HG03025 (cell line): ENCODE results near the gene YBX2.

Source experiments
- ATAC-seq: cut with Tn5 transposase; IDR thresholded peaks from one replicate; pipeline ENCODE4 v1.9.1; 2021; ENCODE audit warnings: mild to moderate bottlenecking, moderate library complexity; ENCODE audit not compliant: unreplicated experiment, low FRiP score

YBX2 gene

DNA sequence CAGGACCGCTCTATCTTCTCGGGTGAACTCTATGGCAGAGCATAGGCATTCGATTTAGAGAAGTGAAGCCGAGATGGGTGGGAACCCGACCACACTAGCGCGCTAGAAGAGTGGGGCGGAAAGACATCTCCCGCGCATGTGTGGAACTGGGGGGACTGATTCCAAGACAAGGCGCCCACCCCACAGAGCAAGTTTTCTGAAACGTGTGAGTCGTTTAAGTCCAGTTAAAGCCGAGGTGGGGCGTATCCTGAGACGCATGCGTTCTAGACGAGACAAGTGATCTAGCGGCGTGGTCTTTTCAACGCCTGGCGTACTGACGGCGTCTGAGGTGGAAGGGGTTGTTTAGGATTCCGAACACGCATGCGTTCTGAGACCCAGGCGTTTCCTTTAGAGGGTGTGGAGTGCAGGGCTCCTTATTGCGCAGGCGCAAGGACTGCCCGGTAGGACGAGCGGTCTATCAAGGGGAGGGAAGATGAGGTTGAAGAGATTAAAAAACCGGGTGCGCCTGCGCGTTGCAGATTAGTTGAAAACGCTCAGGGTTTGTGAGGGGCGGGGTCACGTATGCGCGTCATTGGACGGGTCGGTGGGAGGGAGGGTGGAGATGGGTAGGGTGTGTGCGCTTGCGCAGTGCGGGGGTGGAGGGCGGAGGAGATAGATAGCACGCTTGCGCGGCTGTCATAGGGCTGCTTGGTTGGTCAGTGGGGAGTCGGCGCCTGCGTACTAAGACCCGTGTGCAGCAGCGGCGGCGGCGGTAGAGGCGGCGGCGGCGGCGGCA is 12.7 kb upstream of the YBX2 start, which contains the start of gene EIF5A:
Gene EIF5A, plus strand, starts transcription at position 718 of the 775 bp plus-strand sequence. CDS start 2,008 bp downstream, outside the sequence.
- peak; percentile 58 for ATAC-seq

DNA sequence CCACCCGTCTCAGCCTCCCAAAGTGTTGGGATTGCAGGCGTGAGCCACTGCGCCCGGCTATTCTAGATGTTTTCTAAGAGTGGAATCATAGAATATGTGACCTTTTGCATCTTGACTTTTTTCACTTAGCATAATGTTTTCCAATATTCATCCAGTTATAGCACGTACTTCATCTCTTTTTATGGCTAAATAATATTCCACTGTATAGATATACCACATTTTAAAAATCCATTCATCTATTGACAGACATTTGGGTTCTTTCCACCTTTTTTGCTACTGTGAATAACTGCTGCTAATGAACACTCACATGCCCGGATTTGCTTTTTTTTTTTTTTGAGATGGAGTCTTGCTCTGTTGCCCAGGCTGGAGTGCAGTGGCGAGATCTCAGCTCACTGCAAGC is 9.7 kb upstream of the YBX2 start:
- ATAC-seq = no peak

DNA sequence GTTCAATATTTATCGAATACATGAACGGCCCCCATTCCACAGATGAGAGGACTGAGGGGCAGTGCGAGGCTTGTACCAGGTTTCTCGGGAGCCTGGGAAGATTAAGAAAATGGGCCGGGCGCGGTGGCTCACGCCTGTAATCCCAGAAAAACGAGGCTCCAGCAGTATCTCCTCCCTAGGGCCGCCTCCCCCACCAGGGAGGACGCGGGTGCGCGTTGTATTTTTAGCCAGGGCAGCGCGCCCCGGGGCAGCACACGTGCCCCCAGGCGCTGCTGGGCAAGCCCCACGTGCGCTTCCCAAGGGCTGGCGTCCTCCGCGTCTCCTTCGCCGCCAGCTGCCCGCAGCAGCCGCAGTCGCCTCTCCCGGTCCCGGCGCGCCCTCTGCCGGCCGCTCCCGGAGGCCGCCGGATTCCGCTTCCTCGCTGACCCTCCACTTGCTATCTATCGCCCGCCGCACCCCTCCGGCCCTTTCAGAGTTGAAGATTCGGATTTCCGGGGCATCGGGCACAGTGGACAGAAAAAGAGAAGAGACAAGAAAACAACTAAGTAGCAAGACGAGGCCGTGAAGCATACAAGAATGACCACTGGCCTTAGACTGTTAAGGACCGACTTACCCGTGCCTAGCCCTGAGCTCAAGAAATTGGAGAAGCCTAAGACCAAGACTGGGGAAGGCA is 1.9 kb upstream of the YBX2 start:
- ATAC-seq = peak; percentile 47

DNA sequence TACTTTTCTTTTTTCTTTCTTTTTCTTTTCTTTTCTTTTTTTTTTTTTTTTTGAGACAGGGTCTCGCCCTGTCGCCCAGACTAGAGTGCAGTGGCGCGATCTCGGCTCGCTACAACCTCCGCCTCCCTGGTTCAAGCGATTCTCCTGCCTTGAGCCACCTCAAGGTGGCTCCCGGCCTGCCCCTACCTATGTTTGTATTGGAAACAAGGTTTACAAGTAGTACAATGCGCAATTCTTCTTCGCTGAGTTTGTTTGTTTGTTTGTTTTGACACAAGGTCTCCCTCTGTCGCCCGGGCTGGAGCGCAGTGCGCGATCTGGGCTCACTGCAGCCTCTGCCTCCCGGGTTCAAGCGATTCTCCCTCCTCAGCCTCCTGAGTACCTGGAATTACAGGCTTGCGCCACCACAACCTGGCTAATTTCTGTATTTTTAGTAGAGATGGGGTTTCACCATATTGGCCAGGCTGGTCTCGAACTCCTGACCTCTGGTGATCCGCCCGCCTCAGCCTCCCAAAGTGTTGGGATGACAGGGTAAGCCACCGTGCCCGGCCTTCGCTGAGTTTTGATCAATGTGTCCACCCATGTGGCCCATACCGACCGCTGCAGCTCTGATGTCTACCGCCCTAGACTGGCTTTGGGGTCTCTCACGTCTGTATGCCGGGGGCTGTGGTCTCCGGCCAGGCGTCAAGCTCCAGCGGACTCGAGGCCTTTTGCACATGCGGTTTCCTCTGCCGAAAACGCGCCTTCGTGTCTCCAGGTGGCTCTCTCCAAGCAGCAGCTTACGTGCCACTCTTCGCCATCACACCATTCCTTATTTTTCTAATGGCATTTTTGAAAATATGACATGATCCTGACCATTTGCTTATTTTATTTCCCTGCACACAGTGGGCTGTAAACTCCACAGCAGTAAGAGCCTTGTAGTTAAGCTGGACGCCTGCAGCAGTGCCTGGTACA is 1.1 kb upstream of the YBX2 start:
- no peak for ATAC-seq

DNA sequence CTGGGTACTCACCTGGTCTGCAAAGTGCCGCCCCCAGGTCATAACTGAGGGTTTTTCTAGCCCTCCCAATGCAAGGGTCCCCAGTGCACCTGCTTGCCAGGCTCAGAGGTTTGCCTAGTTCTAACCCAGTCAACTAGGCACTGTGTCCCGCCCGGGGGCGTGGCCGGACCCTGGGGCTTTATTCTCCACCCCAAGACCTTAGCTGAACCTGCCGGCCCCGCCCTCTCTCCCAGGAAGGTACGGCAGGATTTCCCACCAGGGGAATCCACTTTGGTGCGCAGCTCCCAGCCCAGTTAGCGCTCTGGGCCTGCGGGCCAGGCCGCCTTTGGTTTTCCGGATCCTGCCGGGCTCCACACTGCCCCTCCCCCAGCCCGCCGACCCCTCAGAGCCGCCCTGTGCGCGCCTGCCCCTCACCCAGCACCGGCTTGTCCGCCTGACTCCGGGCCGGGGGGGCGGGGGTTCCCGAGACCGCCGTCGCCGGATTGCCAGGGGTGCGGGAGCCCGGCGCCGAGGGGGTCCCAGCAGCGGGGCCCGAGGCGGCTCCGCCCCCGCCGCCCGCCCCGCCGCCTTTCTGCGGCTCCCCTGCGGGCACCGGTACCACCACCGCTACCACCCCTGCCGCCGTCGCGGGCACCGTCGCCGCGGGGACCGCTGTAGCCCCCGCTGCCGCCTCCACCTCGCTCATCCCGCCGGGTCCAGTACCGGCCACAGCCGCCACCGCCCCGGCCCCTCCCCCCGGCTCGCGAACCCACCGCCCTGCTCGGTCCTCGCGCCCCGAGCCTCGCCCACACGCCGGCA is 424 bp downstream of the YBX2 start:
- ATAC-seq = no peak

DNA sequence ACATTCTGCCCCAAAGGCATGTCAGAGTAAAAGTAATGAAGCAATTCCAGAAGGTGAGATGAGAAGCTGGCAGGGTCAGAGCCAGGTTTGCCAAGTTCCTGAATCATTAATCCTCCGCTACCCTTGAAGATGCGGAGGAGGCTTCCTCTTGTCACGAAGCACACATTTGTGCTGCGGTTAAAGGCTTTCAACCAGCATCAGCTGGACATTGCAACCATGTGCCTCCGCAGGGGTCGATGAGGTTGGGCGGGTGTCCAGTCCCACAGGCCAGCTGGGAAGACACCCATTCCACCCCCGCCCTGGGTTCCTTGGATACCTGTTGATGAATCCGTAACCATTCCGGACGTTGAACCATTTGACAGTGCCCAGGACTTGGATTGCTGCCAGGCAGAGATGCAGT is 1.3 kb downstream of the YBX2 start:
- no peak for ATAC-seq

DNA sequence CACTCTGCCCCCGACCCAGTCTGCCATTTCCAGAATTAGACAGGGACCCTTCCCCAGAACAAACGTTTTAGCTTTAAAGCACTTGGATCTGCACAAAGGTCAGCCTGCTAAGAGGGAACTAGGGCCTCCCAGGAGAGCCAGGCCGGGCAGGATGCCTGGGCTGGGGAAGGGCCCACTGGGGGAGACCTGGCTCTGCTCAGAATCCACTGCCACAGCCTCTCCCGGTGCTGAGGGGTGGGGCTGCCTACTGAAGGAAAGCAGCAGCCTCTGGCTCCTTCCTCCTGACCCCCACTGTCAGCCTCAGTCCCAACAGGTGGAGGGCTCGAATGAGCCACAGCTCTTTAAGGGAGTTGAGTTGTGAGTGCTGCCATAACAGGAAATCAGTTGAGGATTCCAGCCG is 1.7 kb downstream of the YBX2 start:
- ATAC-seq = no peak

DNA sequence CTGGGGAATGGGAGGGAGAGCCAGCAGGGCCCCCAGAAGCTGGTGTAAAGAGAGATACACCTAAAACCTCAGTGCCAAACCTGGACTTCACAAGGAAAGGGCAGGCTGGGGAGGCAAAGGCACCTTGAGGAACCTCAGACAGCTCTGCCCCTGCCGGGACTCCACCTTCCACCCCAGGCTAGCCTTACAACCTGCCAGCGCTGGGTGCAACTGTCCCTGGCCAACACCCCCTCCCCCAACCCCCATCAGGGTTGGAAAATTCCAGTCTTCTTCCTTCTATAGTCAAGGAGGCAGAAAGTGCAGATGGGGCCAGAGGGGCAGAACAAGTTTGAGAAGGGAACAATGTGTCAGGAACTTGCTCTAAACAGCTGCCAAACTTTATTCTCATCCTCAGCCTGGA is 2.2 kb downstream of the YBX2 start:
- ATAC-seq = no peak

DNA sequence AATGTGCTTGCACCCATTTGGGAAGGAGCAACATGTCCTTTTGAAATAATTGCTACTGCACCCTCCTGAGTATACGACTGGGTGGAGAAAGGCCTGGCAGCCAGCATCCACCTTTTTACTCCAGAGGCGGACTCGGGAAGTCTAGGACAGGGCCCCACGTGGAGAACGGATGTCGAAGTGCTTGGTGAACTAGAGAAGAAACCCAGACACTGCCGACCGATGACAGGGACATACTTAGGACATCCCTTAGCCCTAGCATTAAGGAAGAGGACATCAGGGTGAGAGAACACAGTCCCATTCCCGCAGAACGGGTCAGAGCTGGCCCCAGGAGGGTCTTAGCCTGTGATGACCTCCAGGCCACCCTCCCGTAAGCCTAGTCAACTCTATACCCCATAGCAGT is 3.8 kb downstream of the YBX2 start:
- ATAC-seq = no peak

DNA sequence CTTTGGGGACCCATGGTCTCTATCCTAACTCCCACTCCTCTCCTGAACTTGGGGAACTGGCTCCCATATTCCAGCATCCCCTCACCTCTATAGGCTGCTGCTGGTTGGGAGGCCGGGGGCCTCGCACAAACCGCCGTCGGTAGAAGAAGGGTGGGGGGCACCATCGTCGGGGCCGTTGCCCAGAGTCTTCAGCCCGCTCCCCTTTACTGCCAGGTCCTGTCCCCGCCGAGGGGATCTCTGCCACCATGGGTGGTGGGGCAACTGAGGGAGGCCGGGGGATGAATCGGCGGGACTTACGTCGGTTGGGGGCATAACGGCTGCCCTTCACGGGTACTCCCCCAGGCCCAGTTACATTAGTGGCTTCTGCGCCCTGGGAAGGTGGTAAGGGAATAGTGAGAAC is 4.3 kb downstream of the YBX2 start:
- ATAC-seq = no peak

DNA sequence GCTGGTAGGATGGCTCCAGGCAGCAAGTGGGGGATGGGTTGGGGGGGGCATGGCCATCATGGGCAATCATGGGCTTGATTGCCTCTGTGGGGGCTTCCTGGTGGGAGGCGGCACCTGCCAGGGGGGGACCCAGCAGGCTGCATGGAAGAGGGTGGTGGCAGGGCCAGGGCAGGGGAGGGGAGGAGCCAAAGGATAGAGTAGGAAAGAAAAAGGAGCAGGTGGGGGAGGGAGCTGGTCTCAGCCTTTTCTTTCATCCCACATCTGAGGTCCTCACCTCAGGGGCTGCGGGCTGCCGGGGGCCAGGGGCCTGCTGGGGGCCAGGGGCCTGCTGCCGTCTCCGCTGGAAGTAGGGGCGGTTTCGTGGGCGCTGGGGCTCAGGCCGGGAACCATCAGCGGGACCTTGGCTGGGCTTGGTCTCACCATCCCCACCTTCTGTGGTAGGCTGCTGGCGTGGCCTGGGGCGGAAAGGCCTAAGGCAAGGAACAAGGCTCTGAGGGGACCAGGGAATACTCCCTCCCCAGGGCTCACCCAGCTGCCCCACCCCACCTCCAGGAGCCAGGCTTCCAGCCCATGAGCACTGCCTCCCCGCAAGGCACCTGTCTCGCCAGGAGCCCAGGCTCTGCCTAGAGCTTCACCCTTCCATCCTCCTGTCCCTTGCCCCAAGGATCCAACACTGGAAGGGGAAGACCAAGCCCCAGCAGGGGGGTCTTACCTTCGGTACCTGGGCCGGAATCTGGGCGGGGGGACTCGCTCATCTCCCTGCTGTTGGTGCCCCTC is 5.0 kb downstream of the YBX2 start:
- ATAC-seq = no peak

DNA sequence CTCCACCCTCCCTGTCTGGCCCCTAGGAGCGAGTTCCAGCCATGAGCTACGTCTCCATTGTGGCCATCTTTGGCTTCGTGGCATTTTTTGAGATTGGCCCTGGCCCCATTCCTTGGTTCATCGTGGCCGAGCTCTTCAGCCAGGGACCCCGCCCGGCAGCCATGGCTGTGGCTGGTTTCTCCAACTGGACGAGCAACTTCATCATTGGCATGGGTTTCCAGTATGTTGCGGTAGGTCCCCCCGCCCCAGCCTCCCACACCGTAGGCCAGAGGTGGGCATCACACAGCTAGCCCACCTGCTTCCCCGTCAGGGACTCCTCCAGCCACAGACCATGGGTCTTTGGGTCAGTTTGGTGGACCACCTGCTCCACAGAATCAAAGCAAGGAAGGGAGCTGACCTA is 8.8 kb downstream of the YBX2 start:
- no peak for ATAC-seq

DNA sequence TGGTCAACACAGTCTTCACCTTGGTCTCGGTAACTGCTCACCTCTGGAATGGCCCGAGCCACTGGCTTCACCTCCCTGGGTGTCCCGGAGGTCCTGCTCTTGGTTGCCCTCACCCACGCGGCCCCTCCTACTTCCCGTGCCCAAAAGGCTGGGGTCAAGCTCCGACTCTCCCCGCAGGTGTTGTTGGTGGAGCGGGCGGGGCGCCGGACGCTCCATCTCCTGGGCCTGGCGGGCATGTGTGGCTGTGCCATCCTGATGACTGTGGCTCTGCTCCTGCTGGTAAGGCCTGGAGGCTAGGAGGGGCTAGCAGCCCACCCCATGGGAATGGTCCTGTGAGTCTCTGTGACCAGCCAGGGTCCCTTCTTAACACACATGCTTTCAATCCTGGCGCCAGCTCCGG is 9.5 kb downstream of the YBX2 start:
- ATAC-seq = no peak

DNA sequence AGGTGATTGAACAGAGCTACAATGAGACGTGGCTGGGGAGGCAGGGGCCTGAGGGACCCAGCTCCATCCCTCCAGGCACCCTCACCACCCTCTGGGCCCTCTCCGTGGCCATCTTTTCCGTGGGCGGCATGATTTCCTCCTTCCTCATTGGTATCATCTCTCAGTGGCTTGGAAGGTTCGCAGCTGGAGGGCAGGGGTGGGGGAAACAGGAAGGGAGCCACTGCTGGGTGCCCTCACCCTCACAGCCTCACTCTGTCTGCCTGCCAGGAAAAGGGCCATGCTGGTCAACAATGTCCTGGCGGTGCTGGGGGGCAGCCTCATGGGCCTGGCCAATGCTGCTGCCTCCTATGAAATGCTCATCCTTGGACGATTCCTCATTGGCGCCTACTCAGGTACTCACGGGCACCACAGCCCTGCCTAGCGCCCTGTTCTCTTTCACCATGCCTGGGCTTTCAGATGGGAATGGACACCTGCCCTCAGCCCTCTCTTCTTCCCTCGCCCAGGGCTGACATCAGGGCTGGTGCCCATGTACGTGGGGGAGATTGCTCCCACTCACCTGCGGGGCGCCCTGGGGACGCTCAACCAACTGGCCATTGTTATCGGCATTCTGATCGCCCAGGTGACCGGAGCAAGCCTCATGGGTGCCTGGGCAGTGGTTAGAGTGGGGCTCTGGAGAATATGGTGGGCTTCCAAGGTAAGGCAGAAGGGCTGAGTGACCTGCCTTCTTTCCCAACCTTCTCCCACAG is 10.8 kb downstream of the YBX2 start:
- no peak for ATAC-seq

DNA sequence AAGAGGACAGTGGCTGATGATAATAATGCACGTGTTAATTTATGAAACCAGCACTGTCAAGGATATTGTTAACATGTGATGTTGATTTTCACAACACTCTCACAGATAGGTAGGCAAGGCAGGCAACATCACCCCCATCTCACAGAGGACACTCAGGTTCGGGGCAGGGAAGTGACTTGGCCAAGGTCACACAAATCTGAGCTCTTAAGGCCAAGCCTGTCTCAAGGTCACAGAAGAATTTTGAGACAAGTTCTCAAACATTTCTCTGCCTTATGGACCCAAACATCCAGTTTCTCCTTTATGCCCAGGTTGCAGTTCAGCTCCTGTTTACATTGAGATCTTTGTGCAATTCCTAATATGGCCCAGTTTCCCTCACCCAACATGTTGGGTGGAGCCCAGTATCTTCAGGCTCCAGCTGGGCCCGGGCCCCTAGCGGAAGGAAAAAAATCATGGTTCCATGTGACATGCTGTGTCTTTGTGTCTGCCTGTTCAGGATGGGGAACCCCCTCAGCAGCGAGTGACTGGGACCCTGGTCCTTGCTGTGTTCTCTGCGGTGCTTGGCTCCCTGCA is 11.6 kb downstream of the YBX2 start:
- no peak for ATAC-seq

DNA sequence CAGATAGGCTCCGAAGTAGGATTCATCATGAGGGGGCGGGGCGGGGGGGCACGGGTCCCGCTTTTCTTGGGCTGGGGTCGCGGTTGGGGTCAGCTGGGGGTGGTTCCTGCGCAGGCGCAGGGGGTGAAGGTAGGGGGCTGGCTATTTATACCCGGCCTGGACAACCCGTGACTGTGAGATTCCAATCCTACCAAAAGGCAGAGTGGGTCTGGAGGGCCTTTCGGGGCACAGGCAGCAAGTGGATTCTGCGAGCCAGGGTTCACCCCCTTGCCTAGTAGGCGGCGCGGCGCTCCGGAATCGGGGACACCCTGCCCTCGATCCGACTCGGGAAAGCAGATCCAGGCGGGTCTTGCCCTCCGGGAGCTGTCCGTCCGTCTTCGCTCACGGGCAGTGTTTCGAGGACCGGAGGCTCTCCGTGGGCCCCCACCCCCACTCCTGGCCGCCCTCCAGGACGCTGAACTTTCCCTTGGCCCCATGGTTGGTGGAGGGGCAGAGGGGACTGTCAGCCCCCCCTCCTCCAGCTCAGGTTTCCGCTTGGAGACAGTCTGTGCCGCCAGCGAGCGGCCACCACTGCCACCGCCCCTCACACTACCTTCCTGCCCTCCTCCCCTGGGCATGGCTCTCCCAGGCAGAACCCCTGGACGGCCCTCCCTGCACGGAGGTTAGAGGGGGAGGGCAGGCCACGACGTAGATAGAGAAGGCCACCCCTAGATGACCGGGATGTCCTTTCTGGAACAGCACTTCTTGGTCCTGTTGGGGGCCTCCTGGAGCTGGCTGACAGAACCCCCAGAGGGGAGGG is 12.3 kb downstream of the YBX2 start:
- ATAC-seq = no peak

DNA sequence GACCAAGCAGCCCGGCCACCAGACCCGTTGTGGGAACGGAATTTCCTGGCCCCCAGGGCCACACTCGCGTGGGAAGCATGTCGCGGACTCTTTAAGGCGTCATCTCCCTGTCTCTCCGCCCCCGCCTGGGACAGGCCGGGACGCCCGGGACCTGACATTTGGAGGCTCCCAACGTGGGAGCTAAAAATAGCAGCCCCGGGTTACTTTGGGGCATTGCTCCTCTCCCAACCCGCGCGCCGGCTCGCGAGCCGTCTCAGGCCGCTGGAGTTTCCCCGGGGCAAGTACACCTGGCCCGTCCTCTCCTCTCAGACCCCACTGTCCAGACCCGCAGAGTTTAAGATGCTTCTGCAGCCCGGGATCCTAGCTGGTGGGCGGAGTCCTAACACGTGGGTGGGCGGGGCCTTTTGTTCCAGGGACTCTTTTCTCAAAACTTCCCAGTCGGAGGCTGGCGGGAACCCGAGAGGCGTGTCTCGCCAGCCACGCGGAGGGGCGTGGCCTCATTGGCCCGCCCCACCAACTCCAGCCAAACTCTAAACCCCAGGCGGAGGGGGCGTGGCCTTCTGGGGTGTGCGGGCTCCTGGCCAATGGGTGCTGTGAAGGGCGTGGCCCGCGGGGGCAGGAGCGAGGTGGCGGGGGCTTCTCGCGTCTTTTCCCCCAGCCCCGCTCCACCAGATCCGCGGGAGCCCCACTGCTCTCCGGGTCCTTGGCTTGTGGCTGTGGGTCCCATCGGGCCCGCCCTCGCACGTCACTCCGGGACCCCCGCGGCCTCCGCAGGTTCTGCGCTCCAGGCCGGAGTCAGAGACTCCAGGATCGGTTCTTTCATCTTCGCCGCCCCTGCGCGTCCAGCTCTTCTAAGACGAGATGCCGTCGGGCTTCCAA is 13.1 kb downstream of the YBX2 start, which contains the start of gene SLC2A4:
Gene SLC2A4, plus strand, starts transcription at position 645 of the 879 bp plus-strand sequence. Its CDS starts 217 bp downstream, at position 862.
- peak; percentile 42 for ATAC-seq
